Endothelial cell of umbilical vein (primary cell): ENCODE results near the gene IPO11. TPM values are rescaled to one million over a fixed set of nuclear protein-coding genes. Genes with fewer than 3 reads are reported as not detected.

Experiments
- BruUV-seq: library from RNA; stranded (reverse); fragments of 400-500 nt; replicated peaks from 2 replicates; lab custom pipeline; 2021; lab: Mats Ljungman, UMichigan
- CTCF ChIA-PET: fragments of 300-600, 350-600 bp; sonication (Branson Sonifier 250); formaldehyde crosslinking; loops from one replicate; lab custom pipeline; 2021; ENCODE audit warnings: antibody characterized with exemption, inconsistent platforms; lab: Charles Lee
- POLR2A ChIA-PET: fragments of 300-600, 350-600 bp; sonication (Branson Sonifier 250); formaldehyde crosslinking; loops from one replicate; lab custom pipeline; 2021; ENCODE audit warnings: antibody characterized with exemption, inconsistent platforms; lab: Charles Lee
- DNase-seq: peaks from one replicate; pipeline ENCODE4 v3.0.0-alpha.2; 2011; ENCODE audit warnings: low read depth, low spot score
- FAIRE-seq: peaks from 2 replicates; lab custom pipeline; 2011; peaks lifted over from hg19 to GRCh38; lab: Jason Lieb, UNC
- H2AFZ ChIP-seq: 2 replicates; pipeline ENCODE4 v1.6.0; 2012; ENCODE audit warnings: low read depth, low read length, control low read depth, inconsistent platforms
- H3K27ac ChIP-seq: 2 replicates; pipeline ENCODE4 v1.5.1; 2011; ENCODE audit warnings: low read depth, mild to moderate bottlenecking, control low read depth, low read length, moderate library complexity; ENCODE audit not compliant: insufficient read depth
- H3K27me3 ChIP-seq, 2 experiments: 2 replicates each; pipeline versions ENCODE4 v1.6.0 to v1.6.1; 2011; ENCODE audit warnings: low read length in 2 of 2, mixed read lengths in 1 of 2; ENCODE audit not compliant: control insufficient read depth in 2 of 2, insufficient read depth in 2 of 2
- H3K36me3 ChIP-seq, 2 experiments: 2 replicates in 1 of 2; 3 replicates in 1 of 2; pipeline ENCODE4 v1.5.1; 2011; ENCODE audit warnings: low read length in 2 of 2, mild to moderate bottlenecking in 1 of 2, moderate library complexity in 1 of 2; ENCODE audit not compliant: control insufficient read depth in 2 of 2, insufficient read depth in 2 of 2; ENCODE audit errors: extremely low read depth in 1 of 2
- H3K4me1 ChIP-seq: 3 replicates; pipeline ENCODE4 v1.5.1; 2011; ENCODE audit warnings: mild to moderate bottlenecking, low read length; ENCODE audit not compliant: control insufficient read depth, insufficient read depth; ENCODE audit errors: extremely low read depth
- H3K4me2 ChIP-seq: 2 replicates; pipeline ENCODE4 v1.6.1; 2011; ENCODE audit warnings: low read length, control low read depth, mixed read lengths; ENCODE audit not compliant: insufficient read depth
- H3K4me3 ChIP-seq, 3 experiments: fragments of 200-600 bp in 1 of 3; sonication (generic), shearing (Covaris generic) in 1 of 3; replicated peaks in 1 of 3; 2 replicates each; pipeline ENCODE4 v1.5.1; 2011 to 2016; ENCODE audit warnings: control low read depth in 3 of 3, low read length in 3 of 3, mild to moderate bottlenecking in 2 of 3, inconsistent platforms in 1 of 3, low read depth in 1 of 3, moderate library complexity in 1 of 3; ENCODE audit not compliant: insufficient read depth in 1 of 3
- H3K79me2 ChIP-seq: 2 replicates; pipeline ENCODE4 v1.6.0; 2012; ENCODE audit warnings: low read length, inconsistent platforms; ENCODE audit not compliant: control insufficient read depth, insufficient read depth
- H3K9ac ChIP-seq: replicated peaks from 2 replicates; pipeline ENCODE3; 2011; ENCODE audit warnings: low read length, control low read depth; ENCODE audit not compliant: insufficient read depth; ENCODE audit errors: extremely low read depth
- H3K9me1 ChIP-seq: replicated peaks from 3 replicates; pipeline ENCODE4 v1.6.0; 2011; ENCODE audit warnings: mild to moderate bottlenecking, low read length; ENCODE audit not compliant: control insufficient read depth, insufficient read depth; ENCODE audit errors: extremely low read depth
- H3K9me3 ChIP-seq: replicated peaks from 2 replicates; pipeline ENCODE4 v1.5.1; 2012; ENCODE audit warnings: low read length, inconsistent platforms; ENCODE audit not compliant: control insufficient read depth, insufficient read depth
- H4K20me1 ChIP-seq: replicated peaks from 2 replicates; pipeline ENCODE3; 2011; ENCODE audit warnings: mild to moderate bottlenecking, low read length; ENCODE audit not compliant: control insufficient read depth, insufficient read depth; ENCODE audit errors: extremely low read depth
- CTCF ChIP-seq, 2 donors: IDR thresholded peaks; 1 replicate in 1 of 2; 2 replicates in 1 of 2; pipeline ENCODE4 v1.5.1; 2011; ENCODE audit warnings: low read length in 2 of 2, mild to moderate bottlenecking in 2 of 2, moderate library complexity in 2 of 2, control low read depth in 1 of 2, inconsistent platforms in 1 of 2, low read depth in 1 of 2; ENCODE audit not compliant: insufficient read depth in 1 of 2; ENCODE audit errors: extremely low read depth in 1 of 2
- EZH2 ChIP-seq: IDR thresholded peaks from 2 replicates; pipeline ENCODE4 v1.6.1; 2012; ENCODE audit warnings: borderline replicate concordance, low read depth, mild to moderate bottlenecking, moderate library complexity, low read length, inconsistent platforms; ENCODE audit not compliant: severe bottlenecking
- FOS ChIP-seq: IDR thresholded peaks from 2 replicates; pipeline ENCODE4 v1.6.1; 2011; ENCODE audit warnings: mild to moderate bottlenecking, low read length, moderate library complexity, borderline replicate concordance; ENCODE audit not compliant: insufficient read depth
- GATA2 ChIP-seq: IDR thresholded peaks from 2 replicates; pipeline ENCODE4 v1.7.0; 2011; ENCODE audit warnings: low read depth, mild to moderate bottlenecking, moderate library complexity, mixed read lengths, low read length; ENCODE audit not compliant: insufficient read length, insufficient read depth
- JUN ChIP-seq: IDR thresholded peaks from 2 replicates; pipeline ENCODE4 v1.6.1; 2011; ENCODE audit warnings: borderline replicate concordance, low read depth; ENCODE audit not compliant: insufficient read length, insufficient read depth
- MYC ChIP-seq: IDR thresholded peaks from one replicate; pipeline ENCODE4 v1.6.1; 2011; ENCODE audit warnings: mild to moderate bottlenecking, low read depth, low read length
- POLR2A ChIP-seq: IDR thresholded peaks from 2 replicates; pipeline ENCODE4 v1.6.1; 2012; ENCODE audit warnings: low read depth, mild to moderate bottlenecking, control low read depth, low read length
- POLR2AphosphoS5 ChIP-seq: IDR thresholded peaks from 2 replicates; pipeline ENCODE4 v1.6.1; 2012; ENCODE audit warnings: low read depth, mild to moderate bottlenecking, control low read depth, low read length, moderate library complexity; ENCODE audit not compliant: insufficient read depth
- dilution Hi-C: fragments of 300-500 bp; cut with MboI; formaldehyde crosslinking; loops from one replicate; pipeline ENCODE4 v1.15.0; 2019; ENCODE audit warnings: low sequenced_read_pairs; ENCODE audit not compliant: extremely low pct_ligation_motif_present
- intact Hi-C: fragments of 100-400 bp; cut with micrococcal nuclease; formaldehyde crosslinking; loops from one replicate; pipeline ENCODE4 v1.10.0; 2022
- polyA plus RNA-seq, 4 experiments: library from polyadenylated mRNA; depleted of rRNA in 3 of 4; stranded (reverse) in 3 of 4; unstranded in 1 of 4; fragments of >200 nt; gene quantifications; 2 replicates each; pipeline versions ENCODE4 v1.2.1 to v1.2.3, GENCODE V29; 2011 to 2012; ENCODE audit warnings: missing spikeins in 1 of 4
- total RNA-seq: library from RNA; stranded (reverse); gene quantifications from 2 replicates; pipeline ENCODE4 v1.2.3, GENCODE V29; 2021
- TF ChIP-seq, protein P1 (sequence below): IDR thresholded peaks from 2 replicates; pipeline ENCODE4 v1.6.1; 2011; ENCODE audit not compliant: insufficient read depth, insufficient read length

Gene IPO11
- total and polyA plus RNA-seq, 2 donors (not counting 3 experiments of a cell fraction or from before 2014, with no cell fraction given) = 38.5 to 80.9 TPM

GRCh38 chr5:62562867-62563266 lies 150.3 kb downstream of the IPO11 start:
- CTCF ChIA-PET = no interaction called here
- BruUV-seq = no TSS peak

More at GRCh38 chr5:62562867-62563266, 150.3 kb downstream of the IPO11 start:
- no peaks in the 10 kb centered on the region for H3K4me1 ChIP-seq
- no peaks in the 10 kb centered on the region for H3K27me3 ChIP-seq
- H3K4me2 ChIP-seq = no peak overlapping the region
- no peaks in the 10 kb centered on the region for H3K79me2 ChIP-seq
- FAIRE-seq (no peak), DNase-seq (no peak)
- H3K9ac ChIP-seq = no peak overlapping the region
- no peaks in the 10 kb centered on the region for H3K9me3 ChIP-seq
- intact Hi-C loops (no loop called here), dilution Hi-C loops (no loop called here)
- H3K4me3 ChIP-seq = no peak overlapping the region
- no peaks in the 10 kb centered on the region for H4K20me1 ChIP-seq
- POLR2A ChIA-PET = no interaction called here
- H3K9me1 ChIP-seq = no peaks in the 10 kb centered on the region
- no peaks in the 10 kb centered on the region for H3K36me3 ChIP-seq
- TF ChIP-seq, protein P1, sequence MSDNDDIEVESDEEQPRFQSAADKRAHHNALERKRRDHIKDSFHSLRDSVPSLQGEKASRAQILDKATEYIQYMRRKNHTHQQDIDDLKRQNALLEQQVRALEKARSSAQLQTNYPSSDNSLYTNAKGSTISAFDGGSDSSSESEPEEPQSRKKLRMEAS = no peak
- TF ChIP-seq FOS (no peak), JUN (no peak), EZH2 (no peak), CTCF (IDR thresholded peaks at IDR 0.05; ENCODE audit: extremely low read depth in 1 of 2, insufficient read depth in 1 of 2, low read depth in 1 of 2, low read length in 2 of 2) (no peak), POLR2A (no peak), GATA2 (no peak), MYC (no peak), POLR2AphosphoS5 (no peak)
- H3K27ac ChIP-seq = no peak overlapping the region
- no peak overlapping the region for H2AFZ ChIP-seq
